COLO829 (cell line): ENCODE measurements around the gene PIEZO1.

Source experiments
- DNase-seq: peaks from one replicate; pipeline ENCODE4 v3.0.0; 2012; ENCODE audit warnings: low spot score

The PIEZO1 gene

DNA sequence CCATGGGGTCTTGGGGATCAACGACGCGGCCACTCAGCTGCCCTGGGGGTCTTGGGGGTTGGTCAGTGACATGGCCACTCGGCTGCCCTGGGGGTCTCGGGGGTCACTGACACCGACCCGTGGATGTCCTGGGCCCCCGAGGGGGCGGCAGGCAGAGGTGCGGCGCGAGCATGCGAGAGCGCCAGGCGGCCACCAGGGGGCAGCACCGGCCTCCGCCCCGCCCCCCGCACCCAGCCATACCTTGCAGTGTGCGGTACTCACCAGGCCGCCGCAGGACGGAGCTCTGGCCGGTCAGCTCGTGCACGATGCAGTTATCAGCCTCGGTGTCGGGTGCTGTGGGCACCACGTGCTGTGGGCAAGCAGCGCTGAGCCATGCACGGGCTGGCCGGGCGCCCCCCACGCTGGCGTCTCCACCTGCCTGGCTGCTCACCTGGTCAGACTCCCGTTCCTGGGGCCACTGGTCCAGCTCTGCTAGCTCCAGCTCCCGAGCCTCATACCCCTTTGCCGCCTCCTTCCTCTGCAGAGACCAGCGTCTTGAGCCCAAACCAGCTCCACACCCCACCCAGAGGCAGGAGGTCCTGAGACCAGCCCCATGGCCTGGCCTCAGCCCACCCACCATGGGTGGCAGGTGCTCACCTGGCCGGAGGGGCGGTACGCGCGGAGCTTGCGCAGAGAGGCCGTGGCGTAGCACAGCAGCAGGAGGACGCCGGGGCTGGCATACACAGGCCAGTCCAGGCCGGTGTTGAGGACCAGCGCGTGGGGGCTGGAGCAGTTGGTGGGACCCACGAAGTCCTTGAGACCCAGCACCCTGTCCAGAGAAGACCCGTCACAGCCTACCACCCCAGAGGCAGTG lies 47.5 kb downstream of the PIEZO1 start:
- DNase-seq: peak; percentile 38

DNA sequence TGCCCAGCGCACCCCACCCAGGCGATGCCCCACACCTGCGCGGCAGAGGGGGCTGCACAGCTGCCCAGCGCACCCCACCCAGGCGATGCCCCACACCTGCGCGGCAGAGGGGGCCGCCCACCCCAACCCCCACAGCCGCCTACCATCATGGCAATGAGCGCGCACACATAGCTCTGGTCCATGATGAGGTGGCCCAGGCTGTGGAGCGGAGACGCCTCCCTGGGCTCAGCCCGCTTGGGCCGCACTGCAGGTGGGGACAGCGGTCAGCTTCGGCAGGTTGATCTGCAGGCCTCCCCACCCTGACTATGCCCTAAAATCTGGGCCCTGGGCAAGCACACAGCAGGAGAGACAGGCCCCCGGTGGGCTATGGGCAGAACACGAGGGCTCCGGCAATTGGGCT lies 48.5 kb downstream of the PIEZO1 start:
- no peak for DNase-seq

DNA sequence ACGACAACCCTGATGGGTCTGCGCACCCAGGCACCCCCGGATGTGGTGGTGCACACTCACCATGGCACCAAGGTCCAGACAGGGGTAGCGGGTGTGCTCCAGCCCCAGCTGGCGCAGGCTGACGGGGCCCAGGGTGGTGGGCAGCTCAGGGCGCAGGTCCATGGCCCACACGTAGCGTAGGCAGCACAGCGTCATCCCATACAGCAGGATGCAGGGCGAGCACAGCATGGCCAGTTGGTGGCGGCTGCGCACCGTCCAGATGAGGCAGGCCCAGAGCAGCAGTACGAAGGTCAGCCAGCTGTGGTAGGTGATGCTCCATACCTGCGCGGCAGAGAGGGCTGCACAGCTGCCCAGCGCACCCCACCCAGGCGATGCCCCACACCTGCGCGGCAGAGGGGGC lies 48.9 kb downstream of the PIEZO1 start:
- no peak for DNase-seq

DNA sequence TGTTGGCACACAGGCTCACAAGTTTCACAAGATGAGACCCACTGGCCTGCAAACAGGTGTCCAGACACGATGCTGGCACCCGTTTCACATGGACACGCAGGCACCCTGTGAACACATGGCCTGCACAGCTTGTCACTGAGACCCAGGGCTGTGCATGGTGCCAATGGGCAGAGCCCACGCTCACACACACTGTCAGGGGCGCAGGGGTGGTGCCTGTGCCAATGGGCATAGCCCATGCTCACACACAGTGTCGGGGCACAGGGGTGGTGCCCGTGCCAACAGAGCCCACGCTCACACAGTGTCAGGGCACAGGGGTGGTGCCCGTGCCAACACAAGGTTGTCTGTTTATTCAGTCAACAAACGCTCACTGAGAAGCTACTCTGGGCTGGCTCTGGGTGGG lies 49.4 kb downstream of the PIEZO1 start:
- DNase-seq: no peak

DNA sequence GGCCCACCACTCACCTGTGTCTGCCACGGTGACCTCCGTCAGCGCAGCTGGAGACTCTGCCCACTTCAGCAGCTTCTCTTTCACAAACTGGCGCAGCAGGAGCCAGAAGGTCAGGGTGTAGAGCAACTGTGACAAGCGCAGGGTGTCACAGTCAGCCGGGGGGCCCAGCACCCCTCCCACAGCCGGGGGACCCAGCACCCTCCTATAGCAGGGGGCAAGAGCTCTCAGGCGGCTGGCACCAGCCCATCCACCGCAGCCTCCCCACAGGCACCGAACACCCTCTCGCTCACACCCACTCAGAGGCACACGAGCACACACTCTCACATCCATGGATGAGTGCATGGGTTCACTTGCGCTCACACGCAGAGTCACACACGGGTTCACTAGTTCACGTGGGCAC lies 49.9 kb downstream of the PIEZO1 start:
- DNase-seq: no peak

DNA sequence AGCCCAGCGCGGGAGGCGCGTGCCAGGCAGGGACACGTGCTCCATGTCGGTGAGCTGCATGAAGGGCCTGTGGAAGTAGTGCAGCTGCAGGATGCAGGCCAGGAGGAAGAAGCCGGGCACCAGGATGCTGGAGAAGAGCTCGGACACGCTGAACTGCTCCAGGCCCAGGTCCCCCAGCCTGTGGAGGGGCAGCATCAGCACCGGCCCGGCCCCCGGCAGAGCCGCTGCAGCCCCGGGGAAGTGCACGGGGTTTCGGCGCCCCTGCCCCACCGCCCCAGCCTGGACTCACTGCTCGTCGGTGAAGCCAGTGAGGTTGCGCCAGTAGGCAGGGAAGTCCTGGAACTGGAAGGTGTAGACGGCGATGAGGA lies 50.7 kb downstream of the PIEZO1 start:
- no peak for DNase-seq

DNA sequence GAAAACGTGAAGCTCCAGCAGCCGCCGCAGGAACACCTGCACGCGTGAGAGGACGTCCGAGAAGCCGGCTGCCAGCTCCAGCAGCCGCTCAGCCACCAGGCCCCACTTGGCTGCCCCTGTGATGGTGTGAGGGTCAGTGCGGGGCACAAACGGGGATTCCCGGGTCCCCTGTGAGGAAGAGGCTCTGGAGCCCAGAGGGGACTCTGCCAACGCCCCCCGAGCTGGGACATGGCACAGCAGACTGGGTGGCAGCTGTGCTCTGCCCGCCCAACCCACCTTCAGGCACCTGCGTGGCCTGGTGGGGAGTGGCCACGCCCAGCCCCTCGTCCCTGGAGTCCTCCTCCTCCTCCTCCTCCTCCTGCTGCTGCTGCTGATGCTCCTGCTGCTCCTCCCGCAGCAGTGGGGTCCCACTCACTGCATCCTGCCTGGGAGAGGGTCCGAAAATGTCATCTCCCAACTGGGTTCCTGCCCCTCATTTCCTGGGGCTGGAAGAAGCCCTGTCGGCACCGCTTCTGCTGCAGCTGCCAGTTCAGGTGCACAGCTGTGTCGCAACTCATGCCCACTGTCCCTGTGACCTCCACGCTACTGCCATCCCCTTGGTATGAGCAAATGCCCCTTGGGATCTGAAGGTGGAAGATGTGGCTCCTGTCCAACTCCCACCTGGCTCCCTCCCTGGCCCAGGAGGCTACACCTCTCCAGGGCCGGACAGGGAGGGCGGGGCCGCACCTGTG lies 51.2 kb downstream of the PIEZO1 start:
- DNase-seq: no peak

DNA sequence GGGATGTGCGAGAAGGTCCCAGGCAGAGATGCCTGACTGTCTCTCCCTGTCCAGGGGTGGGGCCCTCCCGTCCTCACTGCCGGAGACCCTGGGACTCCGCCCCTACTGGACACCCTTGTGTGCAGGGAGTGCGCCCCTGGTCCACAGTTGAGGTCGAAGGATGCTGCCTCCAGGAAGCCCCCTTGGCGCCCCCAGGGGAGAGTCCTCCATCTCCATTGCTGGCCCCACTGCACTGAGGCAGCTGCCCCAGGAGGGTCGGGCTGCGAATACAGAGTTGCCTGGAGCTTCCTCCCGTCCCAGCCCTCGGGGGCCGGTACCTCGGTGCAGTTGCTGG lies 52.1 kb downstream of the PIEZO1 start:
- no peak for DNase-seq

DNA sequence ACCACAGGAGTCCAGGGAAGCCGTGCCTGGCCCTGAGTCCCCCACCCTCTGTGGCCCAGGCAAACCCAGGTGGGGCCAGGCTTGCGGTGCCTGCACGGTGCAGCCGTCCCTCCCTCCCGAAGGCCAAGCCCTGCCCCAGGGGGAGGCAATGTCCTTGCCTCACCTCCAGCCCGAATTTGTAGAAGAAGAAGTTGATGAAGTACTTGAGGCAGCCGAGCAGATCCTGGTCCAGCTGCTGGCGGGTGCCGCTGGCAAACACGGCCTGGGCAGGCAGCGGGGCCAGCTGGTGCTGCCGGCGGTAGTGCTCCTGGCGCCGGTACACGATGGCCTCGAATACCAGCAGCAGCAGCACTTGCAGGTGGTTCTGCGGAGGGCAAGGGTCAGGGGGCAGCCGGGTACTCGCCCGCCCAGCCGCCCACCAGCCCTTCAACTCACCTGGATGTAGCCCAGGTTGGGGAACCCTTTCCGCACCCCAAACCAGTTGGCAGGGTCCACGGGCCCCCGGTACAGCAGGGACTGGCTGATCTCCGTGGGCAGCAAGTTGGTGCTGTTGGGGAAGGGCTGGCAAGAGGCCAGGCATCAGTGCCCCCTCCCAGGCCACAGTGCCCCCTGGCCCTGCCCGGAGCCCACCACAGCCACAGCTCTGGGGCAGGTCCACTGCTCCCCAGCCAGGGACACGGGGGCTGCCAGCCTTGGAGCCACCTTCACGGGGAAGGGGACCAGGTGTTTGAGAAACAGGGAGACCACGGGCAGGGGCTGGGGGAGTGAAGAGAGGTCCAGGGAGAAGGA lies 52.7 kb downstream of the PIEZO1 start:
- no peak for DNase-seq

DNA sequence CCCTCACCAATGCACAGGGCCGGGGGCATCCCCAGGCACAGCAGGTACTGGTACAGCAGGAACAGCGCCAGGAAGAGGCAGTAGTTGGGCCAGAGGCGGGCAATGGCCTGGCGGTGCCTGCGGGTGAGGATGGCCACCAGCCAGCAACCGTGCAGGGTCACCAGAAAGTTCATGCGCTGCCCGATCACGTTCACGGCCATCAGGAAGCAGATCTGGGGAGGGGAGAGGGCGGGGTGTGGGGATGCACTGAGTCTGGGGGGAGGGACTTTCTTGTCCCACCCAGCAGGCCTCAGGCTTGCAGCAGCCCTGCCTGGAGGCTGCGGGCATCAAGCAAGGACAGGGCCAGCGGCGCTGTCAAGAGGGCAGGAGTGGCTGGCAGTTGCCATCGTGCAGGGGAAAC lies 53.3 kb downstream of the PIEZO1 start:
- no peak for DNase-seq

DNA sequence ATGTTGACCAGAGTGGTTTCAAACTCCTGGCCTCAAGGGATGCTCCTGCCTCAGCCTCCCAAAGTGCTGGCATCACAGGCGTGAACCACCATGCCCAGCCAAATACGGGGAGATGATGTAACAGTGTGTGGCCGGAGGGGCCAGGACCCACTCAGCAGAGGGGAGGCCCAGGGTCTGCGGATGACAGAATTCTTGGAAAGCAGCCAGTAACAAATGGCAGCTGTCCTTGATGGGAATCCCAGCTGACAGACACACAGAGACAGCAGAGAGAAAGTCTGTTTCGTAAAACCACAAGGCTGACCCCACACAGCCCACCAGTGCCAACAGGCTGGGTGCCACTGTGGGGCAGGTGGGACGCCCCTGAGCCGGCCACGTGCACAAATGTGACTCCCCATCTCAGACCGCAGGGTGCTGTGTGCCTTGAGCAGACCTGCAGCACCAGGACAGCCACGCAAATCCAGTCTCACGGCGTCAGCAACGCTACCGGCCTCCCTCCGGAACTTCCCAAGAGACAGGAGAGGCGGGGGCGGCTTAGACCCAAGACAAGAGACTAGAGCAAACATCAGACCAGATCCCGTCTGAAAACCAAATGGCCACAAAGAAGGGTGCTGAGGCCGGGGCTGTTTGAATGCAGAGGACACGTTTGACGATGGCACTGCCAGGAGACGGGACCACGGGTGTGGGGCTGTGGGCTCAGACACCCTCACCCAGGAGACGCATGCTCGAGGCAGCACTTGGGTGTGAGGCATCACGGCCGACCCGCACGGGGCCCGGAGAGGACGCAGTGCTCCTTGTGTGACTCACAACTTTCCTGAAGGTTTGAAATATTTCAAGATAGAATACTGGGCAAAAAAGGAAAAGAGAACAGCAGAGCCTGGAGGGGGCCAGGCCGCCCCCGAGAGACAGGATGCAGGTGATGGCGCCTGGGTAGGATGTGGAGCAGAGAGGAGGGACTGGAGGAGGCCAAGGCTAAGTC lies 54.1 kb downstream of the PIEZO1 start:
- no peak for DNase-seq

DNA sequence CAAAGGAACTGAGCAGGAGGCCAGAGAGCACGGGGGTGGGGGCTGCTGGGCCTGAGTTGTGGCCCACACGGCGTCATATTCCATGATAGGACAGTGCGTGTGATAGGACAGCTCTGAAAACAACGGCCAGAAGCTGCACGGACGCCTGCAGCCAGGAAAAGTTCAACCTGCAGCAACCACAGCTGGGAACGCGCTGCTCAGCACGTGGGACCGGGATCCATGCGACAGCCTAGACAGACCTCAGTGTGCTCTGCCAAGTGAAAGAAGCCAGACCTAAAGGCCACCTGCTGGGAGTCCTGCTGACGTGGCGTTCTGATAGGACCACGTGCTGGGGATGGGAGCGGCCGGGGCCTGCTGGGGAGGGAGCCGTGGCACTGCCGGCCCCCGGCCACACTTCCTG lies 57.1 kb downstream of the PIEZO1 start:
- DNase-seq: no peak

DNA sequence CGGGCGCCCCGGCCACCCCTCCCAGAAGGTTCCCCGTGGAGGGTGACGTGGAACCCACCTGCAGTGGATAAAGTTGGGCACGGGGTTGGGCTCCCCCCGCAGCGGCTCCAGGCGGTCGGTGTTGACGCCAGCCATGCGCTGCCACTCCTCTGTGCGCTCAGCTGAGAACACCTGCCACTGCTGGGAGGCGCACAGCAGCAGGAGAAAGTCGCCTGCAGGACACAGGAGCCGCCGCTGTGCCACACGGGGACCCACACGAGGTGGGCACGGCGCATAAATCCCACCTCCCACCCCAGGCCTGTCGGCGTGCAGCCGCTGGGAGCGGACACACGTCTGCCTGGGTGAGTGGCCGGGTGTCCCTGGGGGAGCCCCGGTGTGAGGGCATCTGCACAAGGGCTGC lies 58.0 kb downstream of the PIEZO1 start:
- DNase-seq: no peak

DNA sequence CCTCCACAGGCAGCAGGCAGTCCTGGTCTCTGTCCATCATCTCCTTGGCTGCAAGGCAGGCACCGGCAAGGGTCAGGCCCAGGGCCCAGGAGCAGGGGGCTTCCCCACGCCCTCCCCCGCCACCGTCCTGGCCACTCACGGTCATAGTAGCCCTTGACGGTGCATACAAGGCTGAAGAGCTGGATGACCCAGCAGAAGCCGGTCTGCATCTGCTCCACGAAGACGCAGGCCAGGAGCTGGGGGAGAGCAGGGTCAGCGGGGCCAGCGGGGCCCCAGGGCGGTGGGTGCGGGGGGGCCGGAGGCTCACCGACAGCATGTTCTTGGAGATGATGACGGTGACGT lies 58.6 kb downstream of the PIEZO1 start:
- DNase-seq: no peak

DNA sequence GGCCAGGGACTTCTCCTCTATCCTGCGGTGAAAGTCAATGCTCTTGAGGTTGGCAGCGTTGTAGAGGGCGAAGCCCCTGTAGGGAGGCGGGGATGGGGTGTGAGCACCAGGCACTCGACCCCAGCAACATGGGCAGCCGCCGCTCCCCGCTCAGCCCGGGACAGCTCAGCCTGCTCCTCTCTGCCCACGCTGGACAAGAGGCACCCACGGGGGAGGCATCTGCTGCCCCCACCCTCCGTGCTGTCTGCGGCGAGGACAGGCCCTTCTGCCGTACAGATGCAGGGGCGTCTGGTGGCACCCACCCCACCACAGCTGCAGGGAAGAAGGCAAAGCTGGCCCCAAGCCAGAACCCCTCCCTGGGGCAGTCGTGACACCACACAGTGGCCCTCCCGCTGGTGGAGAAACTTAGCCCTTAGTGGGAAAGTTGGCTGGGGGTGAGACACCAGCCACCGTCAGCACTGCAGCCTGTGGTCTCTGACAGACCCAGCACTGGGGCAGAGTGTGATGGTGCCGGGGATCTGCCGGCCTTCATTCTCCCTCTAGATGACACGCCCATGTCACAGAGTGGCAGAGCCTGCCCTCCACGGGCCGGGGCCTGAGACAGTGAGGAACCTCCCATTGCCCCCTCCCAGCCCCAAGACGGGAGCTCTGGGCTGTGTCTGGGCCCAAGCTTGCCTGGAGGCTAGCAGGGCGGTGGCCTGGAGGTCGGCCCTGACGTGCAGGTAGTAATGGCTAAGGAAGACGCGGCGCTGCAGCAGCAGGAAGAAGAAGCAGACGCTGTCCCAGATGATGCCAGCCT lies 59.2 kb downstream of the PIEZO1 start:
- DNase-seq: no peak

DNA sequence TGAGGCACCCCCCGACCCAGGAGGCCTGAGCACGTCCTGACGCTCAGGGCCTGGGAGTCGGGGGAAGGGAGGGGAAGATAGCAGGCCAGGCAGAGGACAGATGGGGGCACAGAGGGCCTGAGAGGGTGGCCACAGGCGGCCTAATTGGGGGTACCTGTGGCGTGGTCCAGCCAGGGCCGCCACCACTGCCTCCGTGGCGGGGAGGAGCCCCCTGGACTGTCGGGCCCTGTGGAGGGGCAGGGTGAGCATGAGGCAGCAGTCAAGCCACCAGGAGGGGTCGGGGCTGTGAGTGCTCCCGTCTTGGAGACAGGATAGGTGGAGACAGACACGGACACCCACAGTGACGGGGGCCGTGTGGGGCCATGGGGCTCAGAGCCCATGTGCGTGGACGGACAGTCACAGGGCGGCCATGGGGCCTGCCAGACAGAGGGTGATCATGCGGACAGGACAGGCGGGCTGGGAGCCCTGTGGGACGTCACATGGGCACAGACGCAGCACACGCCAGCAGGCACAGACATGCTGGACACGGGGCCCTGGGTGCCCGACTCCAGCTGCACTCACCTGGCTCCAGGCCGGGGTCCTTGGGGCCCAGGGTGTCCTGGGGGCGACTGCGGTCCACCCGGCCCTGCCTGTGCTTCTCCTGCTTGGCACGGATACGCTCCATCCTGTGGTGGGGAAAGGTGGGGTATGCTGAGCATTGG lies 60.0 kb downstream of the PIEZO1 start:
- no peak for DNase-seq

DNA sequence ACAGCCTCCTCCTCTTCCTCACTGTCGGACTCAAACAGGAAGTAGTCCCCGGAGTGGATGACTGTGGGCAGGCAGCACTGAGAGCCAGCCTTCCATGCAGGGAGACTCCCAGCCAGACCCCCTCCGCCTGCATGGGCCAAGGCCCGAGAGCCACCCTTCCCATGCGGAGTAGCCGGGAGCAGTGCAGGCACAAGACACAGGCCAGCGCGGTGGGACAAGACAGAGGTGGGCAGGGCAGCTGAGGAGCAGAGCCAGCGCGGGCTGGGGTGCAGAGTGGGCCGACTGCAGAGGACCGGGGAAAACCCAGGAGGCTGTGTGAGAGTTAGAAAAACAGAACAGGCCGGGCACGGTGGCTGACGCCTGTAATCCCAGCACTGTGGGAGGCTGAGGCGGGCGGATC lies 61.1 kb downstream of the PIEZO1 start:
- DNase-seq: no peak

DNA sequence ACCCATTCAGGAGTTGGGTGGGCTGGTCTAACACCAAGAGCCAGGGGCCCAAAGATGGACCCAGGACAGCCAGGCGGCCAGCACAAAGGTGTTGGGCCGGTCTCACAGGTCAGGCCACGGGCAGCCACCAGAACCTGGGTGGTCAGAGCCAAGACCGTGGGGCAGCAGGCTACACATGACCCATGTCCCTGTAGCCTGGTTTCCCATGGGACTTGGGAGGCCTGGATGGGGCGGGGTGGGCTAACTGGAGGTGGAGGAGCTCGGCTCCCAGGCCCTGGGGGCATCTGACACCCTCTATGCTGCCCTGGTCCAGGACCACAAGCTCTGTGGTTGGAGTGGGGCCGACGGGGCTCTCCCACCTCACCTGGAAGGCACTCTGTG lies 61.5 kb downstream of the PIEZO1 start:
- DNase-seq: no peak

DNA sequence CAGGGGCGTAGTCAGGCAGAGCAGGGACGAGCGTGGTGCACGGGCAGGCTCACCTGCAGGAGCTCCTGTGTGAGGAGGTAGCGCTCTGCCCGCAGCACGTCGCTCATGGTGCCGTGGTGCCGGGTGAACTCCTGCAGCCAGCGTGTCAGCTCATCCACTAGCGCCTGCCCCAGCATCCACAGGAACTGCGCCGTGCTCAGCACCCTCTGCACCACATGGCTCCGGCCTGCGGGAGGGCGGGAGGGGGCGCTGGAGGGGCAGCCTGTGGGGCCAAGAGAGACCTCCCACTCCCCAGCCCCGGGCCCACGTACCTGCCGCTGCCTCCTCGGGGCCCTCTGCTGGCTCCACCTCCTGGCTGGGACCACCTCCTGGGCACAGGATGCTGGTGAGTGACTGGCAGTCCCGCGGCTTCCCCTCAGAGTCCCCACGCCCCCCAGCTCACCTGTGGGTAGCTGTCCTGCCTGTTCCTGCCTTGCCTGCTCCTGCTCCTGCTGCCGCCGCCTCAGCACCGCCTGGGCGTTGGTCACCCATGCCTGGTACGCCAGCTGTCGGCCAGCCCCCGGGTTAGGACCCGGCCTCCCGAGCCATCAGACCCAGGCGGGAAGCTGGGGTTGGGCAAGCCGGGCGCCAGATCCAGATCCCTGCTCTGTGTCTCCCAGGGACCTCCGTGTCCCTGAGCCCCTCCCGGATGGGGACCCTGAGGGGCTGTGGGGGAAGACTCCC lies 62.1 kb downstream of the PIEZO1 start:
- no peak for DNase-seq
